NOMO-1 (cell line): ENCODE measurements around the gene CNOT11.
"Not testable (repeated sequence)": the region's sequence is repeated elsewhere in the genome, so short reads cannot be mapped to it uniquely, and the experiment has no call there.

Experiments used
- DNase-seq, 2 experiments: peaks; one replicate each; lab custom pipeline; 2025; ENCODE audit not compliant: unreplicated experiment in 2 of 2; lab: John Stamatoyannopoulos, UW

CNOT11 gene

DNA sequence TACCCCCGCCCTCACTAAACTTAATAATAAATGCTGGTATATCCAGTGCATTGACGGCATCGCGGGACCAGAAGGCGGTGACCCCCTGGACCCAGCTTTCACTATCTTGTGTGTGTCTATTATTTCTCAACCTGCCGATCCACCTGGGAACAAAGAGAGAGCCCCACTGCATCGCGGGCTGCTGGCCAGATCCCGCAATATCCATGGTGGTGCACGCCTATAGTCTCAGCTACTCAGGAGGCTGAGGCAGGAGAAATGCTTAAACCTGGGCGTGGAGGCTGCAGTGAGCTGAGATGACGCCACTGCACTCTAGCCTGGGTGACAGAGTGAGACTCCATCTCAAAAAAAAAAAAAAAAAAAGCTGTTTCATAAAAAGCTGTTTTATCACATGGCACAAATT, 7.8 kb upstream of the CNOT11 start:
- not testable (repeated sequence) for DNase-seq

DNA sequence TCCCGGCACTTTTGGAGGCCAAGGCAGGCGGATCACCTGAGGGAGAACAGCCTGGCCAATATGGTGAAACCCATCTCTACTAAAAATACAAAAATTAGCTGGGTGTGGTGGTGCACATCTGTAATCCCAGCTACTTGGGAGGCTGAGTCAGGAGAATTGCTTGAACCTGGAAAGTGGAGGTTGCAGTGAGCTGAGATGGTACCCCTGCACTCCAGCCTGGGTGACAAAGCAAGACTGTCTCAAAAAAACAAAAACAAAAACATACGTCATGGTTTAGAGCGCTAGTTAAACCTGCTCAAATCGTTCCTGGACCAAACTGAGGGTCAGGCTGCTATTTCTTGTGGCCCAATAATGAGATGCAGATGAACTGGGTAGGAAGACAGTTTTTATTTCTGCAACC, 7.2 kb upstream of the CNOT11 start:
- DNase-seq, result not testable (repeated sequence)

DNA sequence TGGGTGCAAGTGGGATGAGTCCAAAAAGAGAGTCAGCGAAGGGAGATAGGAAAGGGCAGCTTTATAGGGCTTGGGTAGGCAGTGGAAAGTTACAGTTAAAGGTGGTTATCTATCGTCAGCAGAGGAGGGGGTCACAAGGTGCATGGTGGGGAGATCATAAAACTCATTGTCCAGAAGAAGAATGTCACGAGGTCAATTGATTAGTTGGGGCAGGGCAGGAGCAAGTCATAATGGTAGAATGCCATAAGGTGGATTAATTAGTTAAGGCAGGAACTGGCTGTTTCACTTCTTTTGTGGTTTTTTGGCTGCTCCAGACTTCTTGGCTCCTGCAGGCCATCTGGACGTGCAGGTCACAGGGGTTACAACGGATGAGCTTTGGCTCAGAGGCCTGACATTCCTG, 3.9 kb upstream of the CNOT11 start:
- DNase-seq, result not testable (repeated sequence)

DNA sequence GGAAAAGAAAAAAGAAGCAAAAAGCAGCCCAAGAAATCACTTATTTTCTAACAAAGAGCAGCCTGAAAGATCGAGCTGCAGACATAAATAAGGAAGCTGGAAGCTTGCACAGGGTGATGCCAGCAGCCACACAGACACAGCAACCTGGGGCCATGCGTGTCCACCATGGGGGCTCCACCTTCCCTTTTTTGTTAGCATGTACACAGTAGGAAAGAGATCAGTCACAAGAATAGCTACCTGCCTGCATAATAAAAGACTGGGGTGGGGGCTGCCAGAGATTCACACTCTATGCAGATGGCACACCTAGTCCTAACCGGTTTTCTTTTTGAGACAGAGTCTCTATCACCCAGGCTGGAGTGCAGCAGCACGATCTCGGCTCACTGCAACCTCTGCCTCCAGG, 2.9 kb upstream of the CNOT11 start:
- DNase-seq, result no peak

DNA sequence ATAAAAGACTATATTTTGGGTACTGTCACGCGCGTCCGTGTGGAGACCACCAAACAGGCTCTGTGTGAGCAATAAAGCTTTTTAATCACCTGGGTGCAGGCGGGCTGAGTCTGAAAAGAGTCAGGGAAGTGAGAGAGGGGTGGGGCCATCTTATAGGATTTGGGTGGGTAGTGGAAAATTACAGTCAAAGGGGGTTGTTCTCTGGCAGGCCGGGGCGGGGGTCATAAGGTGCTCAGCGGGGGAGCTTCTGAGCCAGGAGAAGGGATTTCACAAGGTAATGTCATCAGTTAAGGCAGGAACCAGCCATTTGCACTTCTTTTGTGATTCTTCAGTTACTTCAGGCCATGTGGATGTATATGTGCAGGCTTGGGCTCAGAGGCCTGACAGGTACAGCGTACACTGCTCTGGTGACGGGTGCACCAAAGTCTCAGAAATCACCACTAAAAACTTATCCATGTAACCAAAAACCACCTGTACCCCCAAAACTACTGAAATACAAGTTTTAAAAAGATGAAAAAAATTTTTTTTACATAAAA, 1.4 kb upstream of the CNOT11 start:
- not testable (repeated sequence) for DNase-seq

DNA sequence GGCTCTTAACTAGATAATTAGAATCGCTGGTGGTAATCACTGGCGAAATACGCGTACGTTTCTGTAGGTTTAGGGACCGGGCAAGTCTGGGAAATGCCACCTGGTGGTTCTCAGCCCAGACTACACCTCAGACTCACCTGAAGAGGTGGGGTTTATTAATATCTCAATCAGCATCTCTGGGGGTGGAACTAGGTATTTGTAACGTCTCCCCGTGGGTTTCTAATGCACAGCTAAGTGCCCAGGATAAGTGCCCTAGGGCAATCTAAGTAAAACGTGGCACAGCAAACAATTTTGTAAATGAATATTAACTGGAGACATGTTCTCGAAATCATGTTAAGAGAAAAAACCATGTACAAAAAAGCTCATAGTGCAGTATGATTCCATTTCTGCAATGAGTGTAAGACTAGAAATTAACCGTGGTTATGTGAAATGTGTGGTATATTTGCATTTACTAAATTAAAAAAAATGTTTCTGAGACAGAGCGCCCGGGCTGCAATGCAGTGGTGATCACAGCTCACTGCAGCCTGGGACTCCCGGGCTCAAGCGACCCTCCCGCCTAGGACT, 760 bp upstream of the CNOT11 start:
- DNase-seq, result no peak

DNA sequence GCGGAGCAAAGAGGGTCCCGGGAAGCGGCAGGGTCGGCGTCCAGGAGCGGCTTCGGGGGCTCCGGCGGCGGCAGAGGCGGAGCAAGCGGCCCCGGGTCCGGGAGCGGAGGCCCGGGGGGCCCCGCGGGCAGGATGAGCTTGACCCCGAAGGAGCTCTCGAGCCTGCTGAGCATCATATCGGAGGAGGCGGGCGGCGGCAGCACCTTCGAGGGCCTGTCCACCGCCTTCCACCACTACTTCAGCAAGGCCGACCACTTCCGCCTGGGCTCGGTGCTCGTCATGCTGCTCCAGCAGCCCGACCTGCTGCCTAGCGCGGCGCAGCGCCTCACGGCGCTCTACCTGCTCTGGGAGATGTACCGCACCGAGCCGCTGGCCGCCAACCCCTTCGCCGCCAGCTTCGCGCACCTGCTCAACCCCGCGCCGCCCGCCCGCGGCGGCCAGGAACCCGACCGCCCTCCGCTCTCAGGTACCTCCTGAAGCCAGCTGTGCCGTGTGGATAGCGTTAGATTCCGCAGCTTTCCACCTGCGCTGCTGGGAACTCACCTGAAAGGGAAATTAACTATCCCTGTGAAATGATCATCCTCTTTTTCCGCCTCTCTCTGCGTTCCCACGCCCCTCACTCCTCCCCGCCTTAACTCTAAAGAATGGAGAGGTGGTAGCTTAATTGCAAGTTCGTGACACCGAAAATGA, 472 bp downstream of the CNOT11 start:
- DNase-seq, result peak; percentile 45 to 51

DNA sequence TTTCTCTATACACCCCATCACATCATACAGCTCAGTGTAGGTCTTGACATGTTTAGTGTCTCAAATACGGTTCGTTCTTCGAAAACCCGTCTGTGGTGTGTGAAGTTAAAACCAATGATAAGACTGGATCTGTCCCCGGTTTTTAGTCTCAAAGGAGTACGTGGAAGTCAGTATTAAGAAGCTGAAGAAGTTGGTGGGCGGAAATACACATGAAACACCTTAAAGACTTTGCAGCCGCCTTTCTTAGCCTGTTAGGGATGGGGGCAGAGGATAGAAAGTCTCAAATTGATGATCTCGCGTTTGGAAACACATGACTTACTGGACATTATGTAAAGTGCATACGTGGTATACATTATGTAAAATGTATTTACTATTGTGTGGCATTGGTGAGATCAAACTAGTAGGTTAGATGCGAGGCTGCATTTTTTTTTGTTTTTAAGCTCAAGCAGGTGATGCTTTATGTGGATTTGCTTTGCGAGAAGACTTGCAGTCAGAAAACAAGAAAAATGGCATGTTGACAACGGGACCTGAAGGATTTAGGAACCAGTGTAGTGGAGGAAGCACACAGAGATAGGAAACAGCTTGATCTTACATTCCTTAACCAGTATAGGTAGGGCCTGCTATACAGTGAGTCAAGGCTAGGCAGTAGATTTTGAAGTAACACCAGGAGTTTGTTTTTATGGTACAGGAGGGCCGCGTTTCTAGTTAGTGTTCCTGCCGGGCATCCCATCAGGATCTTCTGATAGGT, 1.2 kb downstream of the CNOT11 start:
- no peak for DNase-seq

DNA sequence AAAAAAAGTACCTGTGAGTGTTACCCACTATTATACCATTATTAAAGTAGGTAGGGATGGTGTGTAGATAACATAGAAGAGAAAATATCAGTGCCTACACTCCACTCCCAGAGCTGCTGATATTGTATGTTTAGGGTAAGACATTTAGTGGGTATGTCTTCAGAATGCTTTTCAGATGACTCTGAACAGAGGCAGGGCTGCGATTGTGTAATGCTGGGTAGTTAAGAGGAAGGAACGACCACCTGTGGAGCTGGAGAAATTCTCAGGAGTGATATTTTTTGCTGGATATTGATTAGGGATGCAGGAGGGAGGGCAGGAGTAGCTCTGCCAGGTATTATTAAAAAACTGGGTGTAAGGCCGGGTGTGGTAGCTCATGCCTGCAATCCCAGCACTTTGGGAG, 2.8 kb downstream of the CNOT11 start:
- no peak for DNase-seq

DNA sequence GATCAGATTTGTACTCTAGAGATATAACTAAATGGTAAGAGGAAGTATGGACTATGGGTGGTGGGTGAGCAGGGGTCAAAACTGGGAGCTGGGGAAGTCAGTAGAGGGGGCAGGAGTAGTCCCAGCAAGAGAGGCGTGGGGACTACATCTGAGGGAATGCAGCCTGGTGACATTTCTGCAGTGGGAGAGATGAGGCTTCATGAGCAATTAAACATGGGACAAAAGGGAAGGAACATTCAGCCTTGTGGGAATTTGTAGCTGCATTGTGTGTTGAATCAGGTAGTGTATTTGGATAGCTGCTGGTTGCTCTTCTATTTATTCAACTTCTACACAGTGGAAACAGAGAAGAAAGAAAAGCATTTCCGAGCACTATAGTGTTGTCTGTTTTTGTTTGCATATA, 3.6 kb downstream of the CNOT11 start:
- DNase-seq, result no peak

DNA sequence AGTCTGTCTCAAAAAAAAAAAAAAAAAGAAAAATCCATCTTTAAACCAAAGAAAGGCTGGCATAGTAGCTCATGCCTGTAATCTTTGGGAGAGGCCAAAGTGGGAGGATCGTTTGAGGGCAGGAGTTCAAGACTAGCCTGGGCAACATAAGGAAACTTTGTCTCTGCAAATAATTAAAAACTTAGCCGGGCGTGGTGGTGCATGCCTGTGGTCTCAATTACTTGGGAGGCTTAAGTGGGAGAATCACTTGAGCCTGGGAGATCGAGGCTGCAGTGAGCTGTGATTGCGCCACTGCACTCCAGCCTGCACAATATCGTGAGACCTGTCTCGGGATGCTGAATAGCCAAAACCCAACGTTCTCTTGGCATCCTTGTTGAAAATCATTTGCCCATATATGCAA, 6.1 kb downstream of the CNOT11 start:
- no peak for DNase-seq

DNA sequence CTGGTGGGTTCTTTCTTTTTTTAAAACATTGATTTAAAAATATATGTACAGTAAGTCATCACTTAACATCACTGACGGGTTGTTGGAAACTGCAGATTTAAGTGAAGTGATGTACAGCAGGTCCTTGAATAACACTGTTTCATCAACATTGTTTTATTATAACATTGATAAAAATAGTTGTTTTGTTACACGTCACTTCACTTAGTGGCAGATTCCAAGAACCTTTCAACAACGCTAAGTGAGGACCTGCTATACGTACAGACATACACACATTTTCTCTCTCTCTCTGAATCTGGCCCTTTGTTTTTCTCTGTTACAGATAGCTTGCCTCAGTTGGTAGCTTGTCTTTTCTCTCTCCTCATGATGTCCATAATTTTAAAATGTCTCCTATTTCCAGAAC, 9.5 kb downstream of the CNOT11 start:
- no peak for DNase-seq

DNA sequence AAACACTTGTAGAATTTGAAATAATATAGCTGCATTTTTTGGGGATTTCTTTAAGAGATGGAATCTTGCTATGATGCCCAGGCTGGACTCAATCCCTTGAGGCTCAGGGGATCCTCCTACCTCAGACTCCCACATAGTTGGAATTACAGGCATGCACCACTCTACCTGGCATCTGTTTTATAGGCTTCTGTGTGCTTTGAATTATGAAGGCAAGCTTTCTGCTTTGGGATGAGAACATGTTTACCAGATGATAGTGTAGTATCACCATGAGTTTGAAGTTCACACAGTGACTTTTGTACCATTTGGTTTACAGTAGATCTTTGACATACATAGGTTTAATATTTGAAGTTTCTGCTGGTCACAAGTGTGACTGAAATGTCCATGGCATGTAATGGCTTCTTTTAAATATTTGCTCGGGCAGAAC, 10.7 kb downstream of the CNOT11 start:
- no peak for DNase-seq

DNA sequence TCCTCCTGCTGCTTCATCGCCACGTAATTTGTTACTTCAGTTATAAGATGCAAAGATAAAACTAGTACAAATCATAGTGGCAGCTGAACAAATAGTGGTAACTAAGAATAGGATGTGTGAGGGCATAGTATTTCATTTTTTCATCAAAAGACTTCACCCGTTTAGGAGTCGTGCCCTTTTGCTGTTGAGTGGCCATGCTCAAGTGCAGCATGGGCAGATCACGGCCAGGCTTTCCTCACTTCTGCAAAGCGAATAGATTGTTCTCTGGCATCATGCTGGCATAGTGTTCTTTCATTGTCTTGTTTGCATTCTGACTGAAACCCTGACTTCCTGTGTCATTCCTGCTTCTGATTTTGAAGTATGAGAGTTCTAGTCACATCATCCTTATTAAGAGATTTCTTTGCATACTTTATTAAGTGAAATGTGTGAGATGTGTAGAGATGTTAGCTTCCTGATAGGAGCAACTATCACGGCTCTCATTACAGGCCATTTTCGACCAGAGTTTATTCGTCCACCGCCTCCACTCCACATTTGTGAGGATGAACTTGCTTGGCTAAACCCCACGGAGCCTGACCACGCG, 11.8 kb downstream of the CNOT11 start:
- DNase-seq, result no peak

DNA sequence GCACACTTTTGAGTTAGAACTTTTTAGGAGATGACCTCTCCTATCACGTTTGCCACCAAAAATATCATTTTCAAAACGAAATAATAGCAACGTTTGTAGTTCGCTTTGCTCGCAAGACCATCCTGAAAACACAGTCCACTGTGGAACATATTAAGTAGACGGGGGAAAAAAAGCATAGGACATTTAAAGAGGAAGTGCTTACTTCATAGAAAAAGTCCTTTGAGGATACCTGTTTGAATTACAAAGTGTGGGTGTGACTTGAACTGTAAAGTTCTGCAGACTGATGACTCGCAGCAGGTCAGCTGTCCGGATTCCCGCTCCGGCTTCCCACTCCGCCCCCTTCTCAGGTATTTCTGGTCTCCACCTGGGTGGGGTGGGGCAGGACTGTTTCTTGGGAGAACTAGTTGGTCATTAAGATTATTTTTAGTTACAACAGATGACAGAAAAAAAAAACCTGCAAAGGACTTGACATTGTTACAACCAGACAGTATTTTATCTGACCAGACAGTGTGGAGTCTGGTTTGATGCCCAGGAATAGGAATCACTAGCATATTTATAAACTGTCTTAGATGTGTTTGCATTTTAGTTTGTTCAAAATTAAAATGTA, 13.3 kb downstream of the CNOT11 start:
- no peak for DNase-seq

DNA sequence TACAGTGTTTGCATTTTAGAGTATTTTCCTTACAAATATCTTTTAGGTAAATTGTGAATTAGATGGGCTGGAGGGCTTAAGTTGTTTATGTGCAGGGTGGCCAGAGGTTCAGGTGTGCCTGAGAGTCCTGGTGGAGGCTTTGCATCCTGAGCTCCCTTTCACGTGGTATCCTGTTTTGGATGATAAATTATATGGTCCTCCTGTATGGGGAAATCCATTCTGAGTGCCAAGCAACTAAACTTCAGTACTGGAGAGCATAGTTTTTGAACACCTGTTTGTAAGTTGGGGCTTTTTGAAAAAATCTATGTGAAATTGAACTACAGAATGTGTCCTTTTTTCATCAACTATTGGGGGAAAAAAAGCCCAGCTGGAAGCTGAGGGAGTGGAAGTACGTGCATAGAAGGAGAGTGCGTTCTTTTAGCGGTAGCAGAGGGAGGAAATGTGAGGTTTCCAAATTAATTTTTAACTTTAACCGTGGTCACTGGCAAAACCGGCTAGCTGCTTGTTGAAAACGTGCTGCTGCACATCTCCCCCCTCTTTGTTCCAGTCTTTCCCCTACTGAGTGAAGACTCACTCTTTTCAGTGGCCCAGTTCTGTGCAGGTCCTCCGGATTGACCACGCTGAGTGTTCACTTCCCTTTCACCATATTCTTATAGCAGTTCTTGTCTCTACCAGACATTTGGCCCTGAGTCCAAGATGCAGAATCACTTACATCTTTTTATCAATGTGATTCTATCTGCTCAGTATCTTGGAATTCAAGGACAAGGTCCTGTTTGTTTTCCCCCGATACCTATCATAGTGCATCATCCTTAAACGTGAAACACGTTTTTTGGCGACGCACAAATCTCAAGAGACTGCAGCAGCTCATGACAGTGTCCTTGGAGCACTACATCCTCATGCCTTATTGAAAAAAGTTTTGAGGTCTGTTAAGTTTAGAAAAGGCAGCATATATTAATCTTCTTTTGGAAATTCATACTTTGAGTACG, 15.3 kb downstream of the CNOT11 start:
- DNase-seq, result no peak

DNA sequence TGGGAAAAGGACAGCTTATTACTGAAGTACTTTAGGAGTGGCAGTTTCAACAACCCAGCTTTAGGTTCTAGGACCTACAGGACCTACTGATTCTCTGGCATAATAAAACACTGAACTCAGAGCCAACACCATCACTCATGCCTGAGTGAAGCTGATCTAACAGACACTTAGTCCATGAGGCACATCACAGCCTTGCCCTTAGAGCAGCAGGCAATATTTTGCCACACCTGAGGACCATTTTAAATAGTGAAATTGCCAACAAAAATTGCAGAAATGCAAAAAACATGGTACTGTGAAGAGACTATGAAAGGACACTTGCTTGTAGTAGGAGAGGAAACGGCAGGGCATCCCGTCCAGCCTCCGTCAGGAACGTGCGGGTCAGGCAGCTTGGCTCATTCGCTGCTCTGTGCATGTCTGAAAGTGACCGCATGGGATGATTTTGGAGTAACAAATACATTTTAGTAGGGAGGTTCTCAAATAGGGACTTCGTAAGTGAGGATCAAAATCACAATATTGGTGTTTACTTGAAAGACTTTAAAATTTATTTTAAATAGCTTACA, 18.1 kb downstream of the CNOT11 start:
- no peak for DNase-seq

DNA sequence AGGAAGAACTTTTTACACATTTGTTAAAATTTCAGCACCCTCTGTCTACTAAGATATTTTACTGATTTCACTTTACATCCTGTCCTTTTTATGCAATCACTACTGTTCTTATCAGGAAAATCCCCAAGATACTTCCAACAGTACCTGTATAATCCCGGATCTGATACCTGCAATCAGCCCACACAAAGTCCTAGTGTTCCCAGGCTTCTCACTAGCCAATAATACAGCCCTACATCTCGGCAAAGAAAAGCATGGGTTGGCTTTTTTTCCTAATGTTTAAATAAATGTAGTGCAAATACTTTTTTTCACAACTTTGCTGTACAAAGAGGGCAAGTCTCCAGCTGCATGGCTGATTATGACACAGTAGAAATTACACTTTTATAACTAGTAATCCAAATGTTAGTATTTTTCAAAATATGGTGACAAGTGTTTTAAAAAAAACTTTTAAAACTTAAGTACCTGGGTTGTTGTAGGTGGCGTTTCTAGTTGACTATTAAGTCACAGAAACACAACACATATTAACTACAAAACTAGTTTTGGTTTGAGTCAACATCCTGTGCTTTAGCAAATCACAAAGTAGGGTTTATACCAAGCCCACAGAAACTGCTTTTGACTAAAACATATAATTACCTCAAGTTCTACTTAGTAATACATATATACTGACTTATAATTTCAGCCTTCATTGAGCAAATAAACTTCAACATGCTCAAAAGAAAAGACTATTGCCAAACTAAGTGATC, 19.5 kb downstream of the CNOT11 start:
- no peak for DNase-seq

DNA sequence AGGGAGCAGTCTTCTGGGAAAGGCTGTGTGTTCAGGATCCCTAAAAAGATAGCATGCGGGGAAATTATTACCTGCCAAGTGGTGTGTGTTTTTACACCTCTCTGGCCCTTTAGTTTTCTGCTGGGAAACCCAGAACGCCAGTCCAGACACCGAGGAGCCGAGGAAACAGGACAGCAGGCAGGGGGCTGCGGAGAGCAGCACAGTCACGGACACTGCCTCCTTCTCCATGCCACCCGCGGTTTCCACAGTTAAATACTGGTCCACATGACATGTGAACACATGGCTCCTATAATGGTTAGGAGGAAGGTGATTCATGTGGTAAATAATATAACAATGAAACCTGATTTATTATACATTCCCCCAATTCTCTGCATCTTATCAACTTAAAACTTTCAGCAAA, 20.4 kb downstream of the CNOT11 start:
- no peak for DNase-seq
